Fibroblast of villous mesenchyme (primary cell): ENCODE data around the gene CENPT. TPM values are rescaled to one million over a fixed set of nuclear protein-coding genes. Genes with fewer than 3 reads are reported as not detected.

Source experiments
- DNase-seq: peaks from one replicate; pipeline ENCODE4 v3.0.0-alpha.2; 2010; ENCODE audit warnings: low read depth
- H3K4me3 ChIP-seq: 2 replicates; pipeline ENCODE4 v1.5.1; 2011; ENCODE audit warnings: low read depth, mild to moderate bottlenecking, low read length
- total RNA-seq: library from RNA; depleted of rRNA; stranded (reverse); fragments of >200 nt; gene quantifications from 2 replicates; pipeline ENCODE4 v1.2.3, GENCODE V29; 2012
- TF ChIP-seq, protein P1 (sequence below): IDR thresholded peaks from 2 replicates; pipeline ENCODE4 v1.5.1; 2012; ENCODE audit warnings: low read depth, mild to moderate bottlenecking, low read length; ENCODE audit not compliant: insufficient read depth

The CENPT gene
- total RNA-seq, 1 donor = 39.7 TPM

DNA sequence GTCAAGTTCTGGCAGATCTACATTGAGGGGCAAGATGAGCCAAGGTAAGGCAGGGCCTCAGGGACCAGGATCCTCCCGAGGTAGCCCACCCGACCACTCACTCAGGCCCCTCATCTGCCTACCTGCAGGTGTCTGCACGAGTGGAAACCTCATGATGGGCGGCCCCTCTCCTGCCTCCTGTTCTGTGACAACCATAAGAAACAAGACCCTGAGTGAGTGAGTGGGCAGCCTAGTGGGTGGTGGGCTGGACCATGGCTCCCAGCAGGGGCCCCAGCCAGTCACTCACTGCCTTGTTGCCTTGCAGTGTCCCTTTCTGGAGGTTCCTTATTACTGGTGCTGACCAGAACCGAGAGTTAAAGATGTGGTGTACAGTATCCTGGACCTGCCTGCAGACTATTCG, 30.7 kb upstream of the CENPT start:
- TF ChIP-seq, protein P1, sequence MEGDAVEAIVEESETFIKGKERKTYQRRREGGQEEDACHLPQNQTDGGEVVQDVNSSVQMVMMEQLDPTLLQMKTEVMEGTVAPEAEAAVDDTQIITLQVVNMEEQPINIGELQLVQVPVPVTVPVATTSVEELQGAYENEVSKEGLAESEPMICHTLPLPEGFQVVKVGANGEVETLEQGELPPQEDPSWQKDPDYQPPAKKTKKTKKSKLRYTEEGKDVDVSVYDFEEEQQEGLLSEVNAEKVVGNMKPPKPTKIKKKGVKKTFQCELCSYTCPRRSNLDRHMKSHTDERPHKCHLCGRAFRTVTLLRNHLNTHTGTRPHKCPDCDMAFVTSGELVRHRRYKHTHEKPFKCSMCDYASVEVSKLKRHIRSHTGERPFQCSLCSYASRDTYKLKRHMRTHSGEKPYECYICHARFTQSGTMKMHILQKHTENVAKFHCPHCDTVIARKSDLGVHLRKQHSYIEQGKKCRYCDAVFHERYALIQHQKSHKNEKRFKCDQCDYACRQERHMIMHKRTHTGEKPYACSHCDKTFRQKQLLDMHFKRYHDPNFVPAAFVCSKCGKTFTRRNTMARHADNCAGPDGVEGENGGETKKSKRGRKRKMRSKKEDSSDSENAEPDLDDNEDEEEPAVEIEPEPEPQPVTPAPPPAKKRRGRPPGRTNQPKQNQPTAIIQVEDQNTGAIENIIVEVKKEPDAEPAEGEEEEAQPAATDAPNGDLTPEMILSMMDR = no peak
- DNase-seq = no peak
- no peak overlapping the region for H3K4me3 ChIP-seq

DNA sequence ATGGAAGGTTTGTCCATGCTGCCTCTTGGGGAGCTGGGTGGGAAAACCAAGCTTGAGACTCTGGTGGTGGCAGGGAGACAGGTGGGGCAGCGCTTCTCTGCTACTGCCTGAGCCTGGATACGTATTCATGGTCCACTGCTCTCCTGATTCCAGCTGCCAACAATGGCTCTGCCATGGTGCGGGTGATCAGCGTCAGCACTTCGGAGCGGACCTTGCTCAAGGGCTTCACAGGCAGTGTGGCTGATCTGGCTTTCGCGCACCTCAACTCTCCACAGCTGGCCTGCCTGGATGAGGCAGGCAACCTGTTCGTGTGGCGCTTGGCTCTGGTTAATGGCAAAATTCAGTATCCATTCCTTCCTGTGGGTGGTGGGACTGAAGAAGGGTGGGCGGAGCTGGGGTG, 29.6 kb upstream of the CENPT start:
- TF ChIP-seq, protein P1 = no peak
- no peak for DNase-seq
- no peak overlapping the region for H3K4me3 ChIP-seq

DNA sequence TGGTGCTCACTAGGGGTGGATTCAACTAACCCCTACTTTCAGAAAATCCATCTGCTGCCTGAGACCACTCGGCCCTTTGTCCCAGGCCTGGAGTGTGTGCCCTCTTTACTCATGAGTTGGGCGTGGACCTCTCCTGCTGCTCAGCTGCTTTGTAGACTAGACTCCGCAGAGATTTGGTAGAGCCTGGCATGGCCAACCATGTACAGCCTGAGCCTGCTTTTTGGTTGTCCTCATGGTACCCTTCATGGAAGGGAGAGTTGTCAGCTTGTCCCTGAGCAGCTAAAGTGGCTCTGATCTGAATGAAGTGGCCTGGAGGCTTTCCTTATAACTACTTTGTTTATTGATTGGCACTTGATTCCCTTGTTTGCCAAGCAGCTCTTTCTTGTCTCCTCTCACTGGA, 26.9 kb upstream of the CENPT start:
- TF ChIP-seq, protein P1 = no peak
- no peak for DNase-seq
- H3K4me3 ChIP-seq = peak overlapping the region; percentile 96

- peak; percentile 27 for DNase-seq
- TF ChIP-seq, protein P1 = no peak
- H3K4me3 ChIP-seq = peak overlapping the region; percentile 96
Measured at GRCh38 chr16:67873435-67874370, 26.2 kb upstream of the CENPT start.

DNA sequence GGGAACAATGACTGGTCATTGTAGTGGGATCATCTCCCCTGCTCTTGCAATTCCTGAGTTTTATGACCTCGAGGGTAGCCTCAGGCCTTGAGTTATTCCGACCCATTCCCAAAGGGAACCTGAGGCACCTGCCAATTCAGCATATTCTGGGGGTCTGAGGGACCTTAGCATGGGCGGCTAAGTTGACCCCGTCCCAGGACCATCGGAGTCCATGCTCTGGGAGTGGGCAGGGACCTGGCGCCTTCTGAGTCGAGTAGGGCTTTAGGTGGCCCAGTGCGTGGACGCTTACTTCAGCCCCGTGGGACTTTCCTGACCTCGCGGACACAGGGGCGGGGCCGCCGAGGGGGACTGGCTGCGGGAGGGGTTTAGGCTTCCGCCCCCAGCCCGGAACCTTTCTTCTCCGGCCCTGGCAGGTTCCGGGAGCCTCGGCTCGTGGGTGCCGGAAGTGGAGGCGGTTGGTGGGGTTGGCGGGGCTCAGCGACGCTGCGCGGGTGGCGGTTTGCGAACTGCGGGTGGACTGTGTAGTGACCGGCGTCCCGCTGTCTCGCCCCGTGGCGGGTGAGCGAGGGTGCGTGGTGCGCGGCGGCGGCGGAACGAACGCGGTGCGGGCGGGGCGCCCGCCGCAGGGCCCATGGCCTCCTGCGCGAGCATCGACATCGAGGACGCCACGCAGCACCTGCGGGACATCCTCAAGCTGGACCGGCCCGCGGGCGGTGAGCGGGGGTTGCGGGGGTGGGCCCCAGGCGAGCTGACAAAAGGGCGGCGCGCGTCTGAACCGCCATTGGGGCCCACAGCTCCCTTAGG, 25.3 kb upstream of the CENPT start, which contains the start of gene EDC4:
TSS of gene EDC4 (plus strand) at position 422 of the 804 bp plus-strand sequence. CDS start at position 632, 210 bp downstream.
- H3K4me3 ChIP-seq = peak within 1 kb of the TSS; percentile 96
- peak; percentile 84 for DNase-seq

GRCh38 chr16:67872131-67872630, 24.7 kb upstream of the CENPT start:
- no peak for DNase-seq
- no peak overlapping the region for H3K4me3 ChIP-seq
- TF ChIP-seq, protein P1 = no peak

More for the DNA sequence above, 25.3 kb upstream of the CENPT start, which contains the start of gene EDC4:
- TF ChIP-seq, protein P1 = no peak
